Neuronal stem cell (in vitro differentiated cells): ENCODE measurements around the gene NFKBIZ.
"Not testable (repeated sequence)": the region's sequence is repeated elsewhere in the genome, so short reads cannot be mapped to it uniquely, and the experiment has no call there.

Experiments
- DNase-seq: peaks from one replicate; pipeline ENCODE4 v3.0.0-alpha.2; 2013; ENCODE audit warnings: low spot score
- H2AFZ ChIP-seq: one replicate; pipeline ENCODE4 v1.6.1; 2013; ENCODE audit warnings: mild to moderate bottlenecking, low read length, inconsistent platforms
- H2AK5ac ChIP-seq: 2 replicates; pipeline ENCODE4 v1.6.1; 2013; ENCODE audit warnings: low read depth, mild to moderate bottlenecking, inconsistent platforms, low read length, moderate library complexity, mixed read lengths
- H2BK120ac ChIP-seq: 2 replicates; pipeline ENCODE4 v1.6.1; 2013; ENCODE audit warnings: low read depth, mild to moderate bottlenecking, inconsistent platforms, low read length, moderate library complexity, mixed read lengths
- H2BK12ac ChIP-seq: one replicate; pipeline ENCODE4 v1.6.1; 2013; ENCODE audit warnings: low read length, inconsistent platforms
- H2BK15ac ChIP-seq: 2 replicates; pipeline ENCODE4 v1.6.1; 2013; ENCODE audit warnings: mild to moderate bottlenecking, low read length, inconsistent platforms, mixed read lengths
- H2BK5ac ChIP-seq: one replicate; pipeline ENCODE4 v1.6.1; 2013; ENCODE audit warnings: inconsistent platforms, mild to moderate bottlenecking, low read length, moderate library complexity
- H3K14ac ChIP-seq: one replicate; pipeline ENCODE4 v1.6.1; 2013; ENCODE audit warnings: low read length, inconsistent platforms
- H3K18ac ChIP-seq: 2 replicates; pipeline ENCODE4 v1.6.1; 2013; ENCODE audit warnings: low read length, inconsistent platforms
- H3K23ac ChIP-seq: 2 replicates; pipeline ENCODE4 v1.6.1; 2013; ENCODE audit warnings: low read depth, mild to moderate bottlenecking, mixed read lengths, low read length, inconsistent platforms; ENCODE audit not compliant: poor library complexity
- H3K27ac ChIP-seq: replicated peaks from 3 replicates; pipeline ENCODE4 v1.5.1; 2013; ENCODE audit warnings: low read length, inconsistent platforms
- H3K27me3 ChIP-seq, 3 experiments: 2 replicates each; pipeline ENCODE4 v1.6.1; 2013; ENCODE audit warnings: low read length in 3 of 3, mild to moderate bottlenecking in 2 of 3, inconsistent platforms in 1 of 3, low read depth in 1 of 3, mixed read lengths in 1 of 3, moderate library complexity in 1 of 3; ENCODE audit not compliant: control insufficient read depth in 3 of 3, insufficient read depth in 3 of 3
- H3K36me3 ChIP-seq, 2 donors: replicated peaks in 1 of 2; 2 replicates each; pipeline ENCODE4 v1.6.1; 2013; ENCODE audit warnings: low read length in 2 of 2; ENCODE audit not compliant: control insufficient read depth in 2 of 2, insufficient read depth in 2 of 2
- H3K4ac ChIP-seq: 2 replicates; pipeline ENCODE4 v1.6.1; 2013; ENCODE audit warnings: inconsistent platforms, mild to moderate bottlenecking, low read length, moderate library complexity
- H3K4me1 ChIP-seq, 2 donors: 1 replicate in 1 of 2; 2 replicates in 1 of 2; pipeline ENCODE4 v1.6.1; 2013; ENCODE audit warnings: low read length in 2 of 2, low read depth in 1 of 2; ENCODE audit not compliant: control insufficient read depth in 2 of 2, insufficient read depth in 1 of 2
- H3K4me2 ChIP-seq: one replicate; pipeline ENCODE4 v1.6.1; 2013; ENCODE audit warnings: mild to moderate bottlenecking, low read length, inconsistent platforms; ENCODE audit not compliant: insufficient read depth, poor library complexity, severe bottlenecking
- H3K4me3 ChIP-seq, 2 donors: 2 replicates each; pipeline ENCODE4 v1.5.1; 2013; ENCODE audit warnings: low read length in 2 of 2, mild to moderate bottlenecking in 2 of 2, inconsistent platforms in 1 of 2, moderate library complexity in 1 of 2
- H3K79me1 ChIP-seq: one replicate; pipeline ENCODE4 v1.6.1; 2013; ENCODE audit warnings: low read depth, mild to moderate bottlenecking, inconsistent platforms, low read length, moderate library complexity
- H3K9ac ChIP-seq: one replicate; pipeline ENCODE4 v1.6.1; 2013; ENCODE audit warnings: mild to moderate bottlenecking, low read depth, low read length, inconsistent platforms; ENCODE audit not compliant: poor library complexity
- H3K9me3 ChIP-seq, 2 donors: replicated peaks in 1 of 2; 2 replicates each; pipeline versions ENCODE3 to v1.6.1; 2013; ENCODE audit warnings: low read length in 2 of 2, mild to moderate bottlenecking in 2 of 2, inconsistent platforms in 1 of 2, low read depth in 1 of 2, mixed read lengths in 1 of 2, moderate library complexity in 1 of 2; ENCODE audit not compliant: control insufficient read depth in 2 of 2, insufficient read depth in 1 of 2
- H4K8ac ChIP-seq: one replicate; pipeline ENCODE4 v1.6.1; 2013; ENCODE audit warnings: low read depth, mild to moderate bottlenecking, inconsistent platforms, low read length, moderate library complexity
- H4K91ac ChIP-seq: one replicate; pipeline ENCODE4 v1.6.1; 2013; ENCODE audit warnings: low read length, low read depth, mild to moderate bottlenecking, inconsistent platforms; ENCODE audit not compliant: poor library complexity
- WGBS, 2 donors: extraction: QIAGEN DNeasy Blood & Tissue Kit; methylation state at CpG; one replicate each; pipeline ENCODE4 v1.1.7; 2013; ENCODE audit warnings: missing lambda C conversion rate in 2 of 2, mixed read lengths in 1 of 2; ENCODE audit not compliant: insufficient read length in 2 of 2, insufficient replicate concordance in 1 of 2; ENCODE audit errors: extremely low coverage in 2 of 2; 5-methylcytosine and 5-hydroxymethylcytosine counted together

NFKBIZ gene

GRCh38 chr3:101861212-101861788 is 12.0 kb downstream of the NFKBIZ start:
- Histone ChIP-seq H3K4ac (no peak overlapping the region), H3K79me1 (no peaks in the 10 kb centered on the region), H3K18ac (no peak overlapping the region), H3K23ac (no peak overlapping the region), H4K8ac (no peak overlapping the region), H3K27me3 (peaks cover 0 to 1% (median 0%) of the 10 kb centered on the region in 3 experiments), H2AK5ac (no peak overlapping the region), H3K36me3 (peaks cover 9 to 51% of the 10 kb centered on the region in 2 donors), H3K9me3 (no peaks in the 10 kb centered on the region), H2BK120ac (no peak overlapping the region), H2BK5ac (no peak overlapping the region), H2AFZ (no peak overlapping the region), H3K4me1 (no peaks in the 10 kb centered on the region), H3K27ac (no peak overlapping the region), H2BK12ac (no peak overlapping the region), H4K91ac (no peak overlapping the region), H3K4me3 (no peak overlapping the region), H3K4me2 (no peak overlapping the region), H3K9ac (no peak overlapping the region), H3K14ac (no peak overlapping the region), H2BK15ac (no peak overlapping the region)
- WGBS, 2 donors: no CpG with 5 or more reads among the region's 3 CpGs
- no peak for DNase-seq

- DNase-seq: no peak
- H3K4me3 ChIP-seq: no peak overlapping the region
- no peak overlapping the region for H3K4ac ChIP-seq
- no peak overlapping the region for H4K91ac ChIP-seq
- H3K79me1 ChIP-seq: no peaks in the 10 kb centered on the region
- H3K23ac ChIP-seq: no peak overlapping the region
- no CpG with 5 or more reads among the region's 5 CpGs for WGBS, 2 donors
- H3K9ac ChIP-seq: no peak overlapping the region
- no peak overlapping the region for H2AFZ ChIP-seq
- no peak overlapping the region for H4K8ac ChIP-seq
- peaks cover 0 to 1% (median 0%) of the 10 kb centered on the region in 3 experiments for H3K27me3 ChIP-seq
- H2AK5ac ChIP-seq: no peak overlapping the region
- H3K14ac ChIP-seq: no peak overlapping the region
- H3K27ac ChIP-seq: no peak overlapping the region
- no peak overlapping the region for H3K4me2 ChIP-seq
- H3K18ac ChIP-seq: no peak overlapping the region
- no peaks in the 10 kb centered on the region for H3K4me1 ChIP-seq
- no peak overlapping the region for H2BK15ac ChIP-seq
- no peaks in the 10 kb centered on the region for H3K9me3 ChIP-seq
- H2BK12ac ChIP-seq: no peak overlapping the region
- peaks cover 9 to 45% of the 10 kb centered on the region in 2 donors for H3K36me3 ChIP-seq
- H2BK5ac ChIP-seq: no peak overlapping the region
- no peak overlapping the region for H2BK120ac ChIP-seq
These were observed 12.6 kb downstream of the NFKBIZ start for GRCh38 chr3:101861789-101862415.

- Histone ChIP-seq H3K14ac (no peak overlapping the region), H2BK15ac (no peak overlapping the region), H3K9me3 (no peaks in the 10 kb centered on the region), H2AFZ (no peak overlapping the region), H4K91ac (no peak overlapping the region), H3K27me3 (peaks cover 0 to 1% (median 0%) of the 10 kb centered on the region in 3 experiments), H3K4me2 (no peak overlapping the region), H3K18ac (no peak overlapping the region), H3K23ac (no peak overlapping the region), H3K27ac (no peak overlapping the region), H4K8ac (no peak overlapping the region), H2BK120ac (no peak overlapping the region), H3K4me1 (peaks cover 2 to 6% of the 10 kb centered on the region in 2 donors), H2BK12ac (no peak overlapping the region), H3K79me1 (no peaks in the 10 kb centered on the region), H3K9ac (no peak overlapping the region), H3K36me3 (peaks cover 6 to 38% of the 10 kb centered on the region in 2 donors), H3K4me3 (no peak overlapping the region), H2AK5ac (no peak overlapping the region), H2BK5ac (no peak overlapping the region), H3K4ac (no peak overlapping the region)
- DNase-seq: no peak
- no CpG with 5 or more reads among the region's 3 CpGs for WGBS, 2 donors
These were observed 13.3 kb downstream of the NFKBIZ start for GRCh38 chr3:101862416-101863165.

- not testable (repeated sequence) for H2BK120ac ChIP-seq, H3K4me1 ChIP-seq, H3K4me2 ChIP-seq, H2BK12ac ChIP-seq, H3K27me3 ChIP-seq, H4K8ac ChIP-seq, H2BK15ac ChIP-seq, H3K4ac ChIP-seq, H2AK5ac ChIP-seq, H3K14ac ChIP-seq, H3K27ac ChIP-seq, H4K91ac ChIP-seq, H2AFZ ChIP-seq, H3K4me3 ChIP-seq, H3K9ac ChIP-seq, H3K23ac ChIP-seq, H3K18ac ChIP-seq, H3K79me1 ChIP-seq, H3K9me3 ChIP-seq, H2BK5ac ChIP-seq, DNase-seq
- H3K36me3 ChIP-seq: peaks cover 3 to 16% of the 10 kb centered on the region in 2 donors
- no CpG with 5 or more reads among the region's 7 CpGs for WGBS, 2 donors
These were observed 15.6 kb downstream of the NFKBIZ start for GRCh38 chr3:101864926-101865325.
